Endothelial cell of umbilical vein (primary cell): ENCODE data around the gene TSNAXIP1. TPM values are rescaled to one million over a fixed set of nuclear protein-coding genes. Genes with fewer than 3 reads are reported as not detected.

Source experiments
- BruUV-seq: library from RNA; stranded (reverse); fragments of 400-500 nt; replicated peaks from 2 replicates; lab custom pipeline; 2021; lab: Mats Ljungman, UMichigan
- CTCF ChIA-PET: fragments of 300-600, 350-600 bp; sonication (Branson Sonifier 250); formaldehyde crosslinking; loops from one replicate; lab custom pipeline; 2021; ENCODE audit warnings: antibody characterized with exemption, inconsistent platforms; lab: Charles Lee
- POLR2A ChIA-PET: fragments of 300-600, 350-600 bp; sonication (Branson Sonifier 250); formaldehyde crosslinking; loops from one replicate; lab custom pipeline; 2021; ENCODE audit warnings: antibody characterized with exemption, inconsistent platforms; lab: Charles Lee
- DNase-seq: peaks from one replicate; pipeline ENCODE4 v3.0.0-alpha.2; 2011; ENCODE audit warnings: low read depth, low spot score
- FAIRE-seq: peaks from 2 replicates; lab custom pipeline; 2011; peaks lifted over from hg19 to GRCh38; lab: Jason Lieb, UNC
- H2AFZ ChIP-seq: 2 replicates; pipeline ENCODE4 v1.6.0; 2012; ENCODE audit warnings: low read depth, low read length, control low read depth, inconsistent platforms
- H3K27ac ChIP-seq: 2 replicates; pipeline ENCODE4 v1.5.1; 2011; ENCODE audit warnings: low read depth, mild to moderate bottlenecking, control low read depth, low read length, moderate library complexity; ENCODE audit not compliant: insufficient read depth
- H3K27me3 ChIP-seq, 2 experiments: 2 replicates each; pipeline versions ENCODE4 v1.6.0 to v1.6.1; 2011; ENCODE audit warnings: low read length in 2 of 2, mixed read lengths in 1 of 2; ENCODE audit not compliant: control insufficient read depth in 2 of 2, insufficient read depth in 2 of 2
- H3K36me3 ChIP-seq, 2 experiments: 2 replicates in 1 of 2; 3 replicates in 1 of 2; pipeline ENCODE4 v1.5.1; 2011; ENCODE audit warnings: low read length in 2 of 2, mild to moderate bottlenecking in 1 of 2, moderate library complexity in 1 of 2; ENCODE audit not compliant: control insufficient read depth in 2 of 2, insufficient read depth in 2 of 2; ENCODE audit errors: extremely low read depth in 1 of 2
- H3K4me1 ChIP-seq: 3 replicates; pipeline ENCODE4 v1.5.1; 2011; ENCODE audit warnings: mild to moderate bottlenecking, low read length; ENCODE audit not compliant: control insufficient read depth, insufficient read depth; ENCODE audit errors: extremely low read depth
- H3K4me2 ChIP-seq: 2 replicates; pipeline ENCODE4 v1.6.1; 2011; ENCODE audit warnings: low read length, control low read depth, mixed read lengths; ENCODE audit not compliant: insufficient read depth
- H3K4me3 ChIP-seq, 3 experiments: fragments of 200-600 bp in 1 of 3; sonication (generic), shearing (Covaris generic) in 1 of 3; replicated peaks in 1 of 3; 2 replicates each; pipeline ENCODE4 v1.5.1; 2011 to 2016; ENCODE audit warnings: control low read depth in 3 of 3, low read length in 3 of 3, mild to moderate bottlenecking in 2 of 3, inconsistent platforms in 1 of 3, low read depth in 1 of 3, moderate library complexity in 1 of 3; ENCODE audit not compliant: insufficient read depth in 1 of 3
- H3K79me2 ChIP-seq: 2 replicates; pipeline ENCODE4 v1.6.0; 2012; ENCODE audit warnings: low read length, inconsistent platforms; ENCODE audit not compliant: control insufficient read depth, insufficient read depth
- H3K9ac ChIP-seq: replicated peaks from 2 replicates; pipeline ENCODE3; 2011; ENCODE audit warnings: low read length, control low read depth; ENCODE audit not compliant: insufficient read depth; ENCODE audit errors: extremely low read depth
- H3K9me1 ChIP-seq: replicated peaks from 3 replicates; pipeline ENCODE4 v1.6.0; 2011; ENCODE audit warnings: mild to moderate bottlenecking, low read length; ENCODE audit not compliant: control insufficient read depth, insufficient read depth; ENCODE audit errors: extremely low read depth
- H3K9me3 ChIP-seq: replicated peaks from 2 replicates; pipeline ENCODE4 v1.5.1; 2012; ENCODE audit warnings: low read length, inconsistent platforms; ENCODE audit not compliant: control insufficient read depth, insufficient read depth
- H4K20me1 ChIP-seq: replicated peaks from 2 replicates; pipeline ENCODE3; 2011; ENCODE audit warnings: mild to moderate bottlenecking, low read length; ENCODE audit not compliant: control insufficient read depth, insufficient read depth; ENCODE audit errors: extremely low read depth
- CTCF ChIP-seq, 2 donors: IDR thresholded peaks; 1 replicate in 1 of 2; 2 replicates in 1 of 2; pipeline ENCODE4 v1.5.1; 2011; ENCODE audit warnings: low read length in 2 of 2, mild to moderate bottlenecking in 2 of 2, moderate library complexity in 2 of 2, control low read depth in 1 of 2, inconsistent platforms in 1 of 2, low read depth in 1 of 2; ENCODE audit not compliant: insufficient read depth in 1 of 2; ENCODE audit errors: extremely low read depth in 1 of 2
- EZH2 ChIP-seq: IDR thresholded peaks from 2 replicates; pipeline ENCODE4 v1.6.1; 2012; ENCODE audit warnings: borderline replicate concordance, low read depth, mild to moderate bottlenecking, moderate library complexity, low read length, inconsistent platforms; ENCODE audit not compliant: severe bottlenecking
- FOS ChIP-seq: IDR thresholded peaks from 2 replicates; pipeline ENCODE4 v1.6.1; 2011; ENCODE audit warnings: mild to moderate bottlenecking, low read length, moderate library complexity, borderline replicate concordance; ENCODE audit not compliant: insufficient read depth
- GATA2 ChIP-seq: IDR thresholded peaks from 2 replicates; pipeline ENCODE4 v1.7.0; 2011; ENCODE audit warnings: low read depth, mild to moderate bottlenecking, moderate library complexity, mixed read lengths, low read length; ENCODE audit not compliant: insufficient read length, insufficient read depth
- JUN ChIP-seq: IDR thresholded peaks from 2 replicates; pipeline ENCODE4 v1.6.1; 2011; ENCODE audit warnings: borderline replicate concordance, low read depth; ENCODE audit not compliant: insufficient read length, insufficient read depth
- MAX ChIP-seq: IDR thresholded peaks from 2 replicates; pipeline ENCODE4 v1.6.1; 2011; ENCODE audit not compliant: insufficient read depth, insufficient read length
- MYC ChIP-seq: IDR thresholded peaks from one replicate; pipeline ENCODE4 v1.6.1; 2011; ENCODE audit warnings: mild to moderate bottlenecking, low read depth, low read length
- POLR2A ChIP-seq: IDR thresholded peaks from 2 replicates; pipeline ENCODE4 v1.6.1; 2012; ENCODE audit warnings: low read depth, mild to moderate bottlenecking, control low read depth, low read length
- POLR2AphosphoS5 ChIP-seq: IDR thresholded peaks from 2 replicates; pipeline ENCODE4 v1.6.1; 2012; ENCODE audit warnings: low read depth, mild to moderate bottlenecking, control low read depth, low read length, moderate library complexity; ENCODE audit not compliant: insufficient read depth
- dilution Hi-C: fragments of 300-500 bp; cut with MboI; formaldehyde crosslinking; loops from one replicate; pipeline ENCODE4 v1.15.0; 2019; ENCODE audit warnings: low sequenced_read_pairs; ENCODE audit not compliant: extremely low pct_ligation_motif_present
- intact Hi-C: fragments of 100-400 bp; cut with micrococcal nuclease; formaldehyde crosslinking; loops from one replicate; pipeline ENCODE4 v1.10.0; 2022
- polyA plus RNA-seq, 4 experiments: library from polyadenylated mRNA; depleted of rRNA in 3 of 4; stranded (reverse) in 3 of 4; unstranded in 1 of 4; fragments of >200 nt; gene quantifications; 2 replicates each; pipeline versions ENCODE4 v1.2.1 to v1.2.3, GENCODE V29; 2011 to 2012; ENCODE audit warnings: missing spikeins in 1 of 4
- small RNA-seq: library from RNA; depleted of rRNA; stranded (forward); fragments of <200 nt; gene quantifications from one replicate; pipeline ENCODE3, GENCODE V24; 2012; ENCODE audit warnings: low replicate concordance, low read depth; ENCODE audit not compliant: insufficient read depth, insufficient read length
- total RNA-seq: library from RNA; stranded (reverse); gene quantifications from 2 replicates; pipeline ENCODE4 v1.2.3, GENCODE V29; 2021

The TSNAXIP1 gene
- total and polyA plus RNA-seq, 2 donors (not counting 3 experiments of a cell fraction or from before 2014, with no cell fraction given): 0.95 to 1.2 TPM

DNA sequence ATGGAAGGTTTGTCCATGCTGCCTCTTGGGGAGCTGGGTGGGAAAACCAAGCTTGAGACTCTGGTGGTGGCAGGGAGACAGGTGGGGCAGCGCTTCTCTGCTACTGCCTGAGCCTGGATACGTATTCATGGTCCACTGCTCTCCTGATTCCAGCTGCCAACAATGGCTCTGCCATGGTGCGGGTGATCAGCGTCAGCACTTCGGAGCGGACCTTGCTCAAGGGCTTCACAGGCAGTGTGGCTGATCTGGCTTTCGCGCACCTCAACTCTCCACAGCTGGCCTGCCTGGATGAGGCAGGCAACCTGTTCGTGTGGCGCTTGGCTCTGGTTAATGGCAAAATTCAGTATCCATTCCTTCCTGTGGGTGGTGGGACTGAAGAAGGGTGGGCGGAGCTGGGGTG, 70.4 kb downstream of the TSNAXIP1 start:
- H3K4me2 ChIP-seq: no peak overlapping the region
- no peak for FAIRE-seq
- peaks cover 16 to 62% of the 10 kb centered on the region in 2 experiments for H3K36me3 ChIP-seq
- intact Hi-C loops: no loop called here
- BruUV-seq: no TSS peak
- peaks cover 15% of the 10 kb centered on the region for H3K4me1 ChIP-seq
- TF ChIP-seq FOS (no peak), MYC (no peak), MAX (no peak), POLR2A (no peak), GATA2 (no peak), JUN (no peak), POLR2AphosphoS5 (no peak), EZH2 (no peak), CTCF (IDR thresholded peaks at IDR 0.05; ENCODE audit: extremely low read depth in 1 of 2, insufficient read depth in 1 of 2, low read depth in 1 of 2, low read length in 2 of 2) (no peak)
- dilution Hi-C loops: no loop called here
- H3K9me3 ChIP-seq: no peaks in the 10 kb centered on the region
- DNase-seq: no peak
- H3K4me3 ChIP-seq: no peak overlapping the region
- ChIA-PET CTCF (interaction anchor here (1.0 kb wide), 1 partner anchor 59 kb away, joined by 3 read pairs; the partner anchor contains the start of gene PSMB10), POLR2A (no interaction called here)
- H3K27me3 ChIP-seq: no peaks in the 10 kb centered on the region
- peaks cover 35% of the 10 kb centered on the region for H3K79me2 ChIP-seq
- H3K9me1 ChIP-seq: no peaks in the 10 kb centered on the region
- H3K27ac ChIP-seq: no peak overlapping the region
- no peaks in the 10 kb centered on the region for H4K20me1 ChIP-seq
- no peak overlapping the region for H3K9ac ChIP-seq
- H2AFZ ChIP-seq: no peak overlapping the region

Small RNA genes lying within 50 kb of the gene (small RNA-seq; reads per million reads assigned to genes)
- gene AC040162.2: not detected

Other genes with a start within 250 kb of the TSNAXIP1 start
- 40.0 and 40.7 TPM in 2 replicates for gene CTCF, start 244.4 kb upstream of the TSNAXIP1 start, total RNA-seq
- 16.9 and 20.7 TPM in 2 replicates for gene CTCF, start 244.4 kb upstream of the TSNAXIP1 start, polyA plus RNA-seq
- 2.2 and 2.7 TPM in 2 replicates for gene CARMIL2, start 161.7 kb upstream of the TSNAXIP1 start, total RNA-seq
- gene CARMIL2, start 161.7 kb upstream of the TSNAXIP1 start, polyA plus RNA-seq: 0.65 and 0.95 TPM in 2 replicates
- gene ACD, start 146.6 kb upstream of the TSNAXIP1 start, total RNA-seq: 24.4 and 26.9 TPM in 2 replicates
- 36.0 and 45.1 TPM in 2 replicates for gene ACD, start 146.6 kb upstream of the TSNAXIP1 start, polyA plus RNA-seq
- gene PARD6A, start 145.9 kb upstream of the TSNAXIP1 start, total RNA-seq: 1.3 and 1.7 TPM in 2 replicates
- 2.9 and 4.3 TPM in 2 replicates for gene PARD6A, start 145.9 kb upstream of the TSNAXIP1 start, polyA plus RNA-seq
- 17.3 and 17.5 TPM in 2 replicates for gene ENKD1, start 140.1 kb upstream of the TSNAXIP1 start, total RNA-seq
- gene ENKD1, start 140.1 kb upstream of the TSNAXIP1 start, polyA plus RNA-seq: 16.7 and 21.9 TPM in 2 replicates
- gene C16orf86, start 140.1 kb upstream of the TSNAXIP1 start, total RNA-seq: 0.62 and 1.2 TPM in 2 replicates
- 0.80 and 0.98 TPM in 2 replicates for gene C16orf86, start 140.1 kb upstream of the TSNAXIP1 start, polyA plus RNA-seq
- 43.7 and 47.5 TPM in 2 replicates for gene GFOD2, start 87.6 kb upstream of the TSNAXIP1 start, total RNA-seq
- 36.7 and 38.1 TPM in 2 replicates for gene GFOD2, start 87.6 kb upstream of the TSNAXIP1 start, polyA plus RNA-seq
- gene RANBP10, start 329 bp upstream of the TSNAXIP1 start, total RNA-seq: 20.6 and 25.6 TPM in 2 replicates
- 28.3 and 28.8 TPM in 2 replicates for gene RANBP10, start 329 bp upstream of the TSNAXIP1 start, polyA plus RNA-seq
- gene THAP11, start 35.4 kb downstream of the TSNAXIP1 start, total RNA-seq: 22.6 and 24.0 TPM in 2 replicates
- 25.9 and 27.5 TPM in 2 replicates for gene THAP11, start 35.4 kb downstream of the TSNAXIP1 start, polyA plus RNA-seq
- gene NUTF2, start 40.0 kb downstream of the TSNAXIP1 start, total RNA-seq: 199 and 208 TPM in 2 replicates
- 273 and 425 TPM in 2 replicates for gene NUTF2, start 40.0 kb downstream of the TSNAXIP1 start, polyA plus RNA-seq
- gene CENPT, start 40.8 kb downstream of the TSNAXIP1 start, total RNA-seq: 57.5 and 60.3 TPM in 2 replicates
- gene CENPT, start 40.8 kb downstream of the TSNAXIP1 start, polyA plus RNA-seq: 61.3 and 70.3 TPM in 2 replicates
- 68.0 and 81.2 TPM in 2 replicates for gene EDC4, start 66.2 kb downstream of the TSNAXIP1 start, total RNA-seq
- 57.5 and 71.6 TPM in 2 replicates for gene EDC4, start 66.2 kb downstream of the TSNAXIP1 start, polyA plus RNA-seq
- not detected in 2 replicates for gene NRN1L, start 78.0 kb downstream of the TSNAXIP1 start, total RNA-seq
- 0.37 and 1.0 TPM in 2 replicates for gene NRN1L, start 78.0 kb downstream of the TSNAXIP1 start, polyA plus RNA-seq
- 25.9 and 27.0 TPM in 2 replicates for gene PSKH1, start 86.4 kb downstream of the TSNAXIP1 start, total RNA-seq
- gene PSKH1, start 86.4 kb downstream of the TSNAXIP1 start, polyA plus RNA-seq: 42.6 and 48.8 TPM in 2 replicates
- 1.0 and 1.8 TPM in 2 replicates for gene CTRL, start 125.0 kb downstream of the TSNAXIP1 start, total RNA-seq
- gene CTRL, start 125.0 kb downstream of the TSNAXIP1 start, polyA plus RNA-seq: 1.1 TPM in 2 replicates
- gene PSMB10, start 130.0 kb downstream of the TSNAXIP1 start, total RNA-seq: 32.7 and 40.8 TPM in 2 replicates
- 54.7 and 80.3 TPM in 2 replicates for gene PSMB10, start 130.0 kb downstream of the TSNAXIP1 start, polyA plus RNA-seq
- 44.9 and 46.1 TPM in 2 replicates for gene LCAT, start 137.2 kb downstream of the TSNAXIP1 start, total RNA-seq
- gene LCAT, start 137.2 kb downstream of the TSNAXIP1 start, polyA plus RNA-seq: 22.6 and 32.5 TPM in 2 replicates
- gene SLC12A4, start 161.7 kb downstream of the TSNAXIP1 start, total RNA-seq: 99.0 and 114 TPM in 2 replicates
- gene SLC12A4, start 161.7 kb downstream of the TSNAXIP1 start, polyA plus RNA-seq: 110 and 124 TPM in 2 replicates
- not detected in 2 replicates for gene DPEP3, start 173.6 kb downstream of the TSNAXIP1 start, total RNA-seq
- 0.03 and 0.06 TPM in 2 replicates for gene DPEP3, start 173.6 kb downstream of the TSNAXIP1 start, polyA plus RNA-seq
- 0.18 and 0.27 TPM in 2 replicates for gene DPEP2, start 192.6 kb downstream of the TSNAXIP1 start, total RNA-seq
- gene DPEP2, start 192.6 kb downstream of the TSNAXIP1 start, polyA plus RNA-seq: 1.7 and 1.8 TPM in 2 replicates
- not detected in 2 replicates for gene DPEP2NB, start 209.0 kb downstream of the TSNAXIP1 start, total RNA-seq
- not detected in 2 replicates for gene DPEP2NB, start 209.0 kb downstream of the TSNAXIP1 start, polyA plus RNA-seq
- gene DDX28, start 216.3 kb downstream of the TSNAXIP1 start, total RNA-seq: 7.9 and 8.4 TPM in 2 replicates
- 12.5 and 14.9 TPM in 2 replicates for gene DDX28, start 216.3 kb downstream of the TSNAXIP1 start, polyA plus RNA-seq
- 20.3 and 21.7 TPM in 2 replicates for gene DUS2, start 216.4 kb downstream of the TSNAXIP1 start, total RNA-seq
- 14.7 and 16.4 TPM in 2 replicates for gene DUS2, start 216.4 kb downstream of the TSNAXIP1 start, polyA plus RNA-seq